ENCODE data around the gene BNC1. TPM values are rescaled to one million over a fixed set of nuclear protein-coding genes. Genes with fewer than 3 reads are reported as not detected.

The BNC1 gene
- total and polyA plus RNA-seq, 11 donors, result 0.08 to 24.5 (median 0.17) TPM; not detected in 2

DNA sequence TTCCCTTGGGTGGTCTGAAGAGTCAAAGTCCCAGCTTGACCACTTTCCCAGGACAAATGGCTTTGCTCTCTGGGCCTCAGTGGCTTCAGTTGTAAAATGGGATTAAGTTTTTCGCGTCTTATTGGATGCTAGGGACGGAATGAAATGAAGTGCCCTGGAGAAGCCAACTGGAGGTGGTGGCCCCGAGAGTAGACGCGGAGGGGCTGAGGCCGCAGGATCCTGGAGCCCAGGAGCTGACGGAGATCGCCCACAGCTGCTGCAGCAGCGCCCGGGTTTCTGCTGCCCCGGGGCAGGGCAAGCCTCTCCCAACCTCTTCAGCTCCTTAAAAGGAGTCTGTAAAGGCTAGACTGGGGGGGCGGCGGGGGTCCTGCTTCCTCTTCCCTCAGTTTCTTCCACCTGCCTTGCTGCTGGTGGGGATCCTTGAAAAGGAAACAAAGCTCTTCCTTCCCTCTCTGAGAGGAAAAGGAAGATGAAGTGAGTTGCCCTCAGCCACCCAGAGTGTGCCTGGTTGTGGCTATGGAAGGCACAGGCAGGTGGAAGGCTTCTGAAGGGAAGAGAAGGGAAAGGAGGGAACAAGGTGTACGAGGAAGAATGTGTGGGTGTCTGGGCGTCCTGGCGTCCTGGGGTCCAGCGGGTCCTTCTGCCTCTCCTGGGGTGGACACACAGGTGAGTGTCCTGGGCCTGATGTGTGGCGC is 967 bp upstream of the BNC1 start:
- H3K36me3 ChIP-seq, result no peaks in the 10 kb centered on the region
- WGBS, 4 donors, result 55 to 67% (median 63%) methylated on average over 16 to 19 of the region's 19 CpGs
- H3K4me3 ChIP-seq, result no peak overlapping the region
- TF ChIP-seq POLR2A (IDR thresholded peaks at IDR 0.05), result no peak
- TF ChIP-seq, protein P1, sequence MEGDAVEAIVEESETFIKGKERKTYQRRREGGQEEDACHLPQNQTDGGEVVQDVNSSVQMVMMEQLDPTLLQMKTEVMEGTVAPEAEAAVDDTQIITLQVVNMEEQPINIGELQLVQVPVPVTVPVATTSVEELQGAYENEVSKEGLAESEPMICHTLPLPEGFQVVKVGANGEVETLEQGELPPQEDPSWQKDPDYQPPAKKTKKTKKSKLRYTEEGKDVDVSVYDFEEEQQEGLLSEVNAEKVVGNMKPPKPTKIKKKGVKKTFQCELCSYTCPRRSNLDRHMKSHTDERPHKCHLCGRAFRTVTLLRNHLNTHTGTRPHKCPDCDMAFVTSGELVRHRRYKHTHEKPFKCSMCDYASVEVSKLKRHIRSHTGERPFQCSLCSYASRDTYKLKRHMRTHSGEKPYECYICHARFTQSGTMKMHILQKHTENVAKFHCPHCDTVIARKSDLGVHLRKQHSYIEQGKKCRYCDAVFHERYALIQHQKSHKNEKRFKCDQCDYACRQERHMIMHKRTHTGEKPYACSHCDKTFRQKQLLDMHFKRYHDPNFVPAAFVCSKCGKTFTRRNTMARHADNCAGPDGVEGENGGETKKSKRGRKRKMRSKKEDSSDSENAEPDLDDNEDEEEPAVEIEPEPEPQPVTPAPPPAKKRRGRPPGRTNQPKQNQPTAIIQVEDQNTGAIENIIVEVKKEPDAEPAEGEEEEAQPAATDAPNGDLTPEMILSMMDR (IDR thresholded peaks at IDR 0.05), result no peak
- peaks cover 6 to 72% (median 46%) of the 10 kb centered on the region in 9 donors for H3K27me3 ChIP-seq
- H3K27ac ChIP-seq, result no peak overlapping the region
- H3K4me1 ChIP-seq, result peaks cover 0 to 19% (median 6%) of the 10 kb centered on the region in 12 donors
- H3K9me3 ChIP-seq, result no peaks in the 10 kb centered on the region
- DNase-seq (no peak), ATAC-seq (no peak)
- intact Hi-C loops (cut with DNase I), result no loop called here

DNA sequence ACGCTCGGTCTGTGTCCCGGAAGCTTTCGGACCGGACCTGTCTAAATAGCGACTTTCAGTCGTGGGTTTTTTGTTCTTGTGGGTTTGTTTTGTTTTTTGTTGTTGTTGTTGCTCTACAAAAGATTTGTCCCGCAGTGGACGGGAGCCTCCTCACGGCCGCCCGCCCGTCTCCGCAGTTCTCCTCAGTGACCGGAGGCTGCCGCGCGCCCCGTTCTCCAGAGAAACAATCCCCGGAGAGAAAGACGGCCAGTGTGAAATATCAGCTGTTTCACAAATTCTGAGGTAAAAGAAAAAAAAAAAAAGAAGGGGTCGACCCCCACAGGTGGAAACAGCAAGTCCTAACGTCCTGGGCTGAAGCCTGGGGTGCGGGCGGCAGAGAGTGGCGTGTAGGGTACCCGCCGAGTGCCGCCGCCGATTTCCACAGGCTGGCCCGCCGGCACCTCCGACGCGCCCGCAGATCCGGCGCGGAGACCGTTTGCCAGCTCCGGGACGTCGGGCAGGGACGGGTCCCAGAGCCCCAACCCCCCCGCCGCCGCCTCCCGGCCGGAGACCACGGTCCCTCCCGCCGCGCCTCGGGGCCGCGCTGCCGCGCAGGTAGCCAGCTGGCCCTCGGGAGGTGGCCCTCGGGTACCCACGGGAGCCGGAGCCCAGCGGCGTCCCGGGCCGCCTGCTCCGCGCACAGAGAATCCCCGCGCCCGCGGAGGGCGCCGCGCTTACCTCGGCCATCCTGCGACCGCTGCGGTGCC is 478 bp downstream of the BNC1 start:
- no peaks in the 10 kb centered on the region for H3K9me3 ChIP-seq
- intact Hi-C loops (cut with DNase I), result loop anchor here in 1 of 10 donors (1.0 kb wide), 1 partner anchor 16 kb away; no protein-coding TSS in a partner anchor
- DNase-seq (peak in 2 of 5 donors; percentile 5 to 21), ATAC-seq (peak in 1 of 4 donors; percentile 39)
- 2 to 4% (median 2%) methylated on average over 44 to 80 of the region's 80 CpGs for WGBS, 4 donors
- no peak overlapping the region for H3K27ac ChIP-seq
- TF ChIP-seq, protein P1 (IDR thresholded peaks at IDR 0.05), result no peak
- TF ChIP-seq POLR2A (IDR thresholded peaks at IDR 0.05), result no peak
- H3K4me1 ChIP-seq, result peaks cover 0 to 19% (median 6%) of the 10 kb centered on the region in 12 donors
- H3K27me3 ChIP-seq, result peaks cover 6 to 80% (median 46%) of the 10 kb centered on the region in 9 donors
- no peaks in the 10 kb centered on the region for H3K36me3 ChIP-seq
- H3K4me3 ChIP-seq, result peak overlapping the region; percentile 42 to 64 (median 56)

DNA sequence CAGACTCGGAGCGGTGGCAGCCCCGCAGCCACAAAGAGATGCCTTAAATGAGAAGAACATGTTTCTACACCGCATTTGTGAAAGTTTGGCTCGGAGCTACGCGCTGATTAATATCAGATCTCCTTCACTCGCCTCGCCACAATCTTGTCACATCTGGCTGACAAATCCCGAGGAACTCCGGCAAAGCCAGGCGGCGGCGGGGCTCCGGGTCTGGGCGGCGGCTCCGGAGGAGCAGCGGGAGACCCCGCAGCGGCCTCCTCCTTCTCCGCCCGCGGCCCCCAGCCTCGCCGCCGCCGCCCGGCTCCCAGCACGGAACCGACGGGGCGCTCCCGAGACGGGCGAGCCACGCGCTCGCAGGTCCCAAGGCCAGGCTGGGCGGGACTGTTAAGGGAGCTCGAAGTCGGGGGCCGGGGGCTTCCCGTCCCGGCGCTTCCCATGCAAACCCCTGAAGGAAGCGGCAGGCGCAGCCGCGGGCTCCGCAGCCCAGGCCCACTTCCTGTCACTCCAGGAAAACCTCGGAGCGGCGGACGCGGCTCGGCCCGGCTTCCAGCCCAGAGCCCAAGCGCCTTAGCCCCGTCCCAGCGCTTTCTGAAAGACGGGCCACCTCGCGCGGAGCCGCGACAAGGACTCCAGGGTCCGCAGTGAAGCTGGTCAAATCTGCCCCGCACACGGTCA is 1.2 kb downstream of the BNC1 start:
- no peaks in the 10 kb centered on the region for H3K9me3 ChIP-seq
- peak overlapping the region; percentile 42 to 64 (median 56) for H3K4me3 ChIP-seq
- H3K4me1 ChIP-seq, result peaks cover 0 to 19% (median 6%) of the 10 kb centered on the region in 12 donors
- 2 to 5% (median 3%) methylated on average over 42 to 70 of the region's 70 CpGs for WGBS, 4 donors
- DNase-seq (peak in 4 of 5 donors; percentile 19 to 64 (median 37)), ATAC-seq (peak in 3 of 4 donors; percentile 45 to 75 (median 71))
- no peaks in the 10 kb centered on the region for H3K36me3 ChIP-seq
- TF ChIP-seq, protein P1 (IDR thresholded peaks at IDR 0.05), result no peak
- no peak for TF ChIP-seq POLR2A (IDR thresholded peaks at IDR 0.05)
- no peak overlapping the region for H3K27ac ChIP-seq
- peaks cover 6 to 75% (median 46%) of the 10 kb centered on the region in 9 donors for H3K27me3 ChIP-seq
- intact Hi-C loops (cut with DNase I), result no loop called here

All from heart left ventricle (tissue), 16 donors.